GM21423 (cell line): ENCODE measurements around the gene ITGA7.
A peak's percentile ranks its signal among the peaks of the same experiment; 100 is the strongest.

Experiments used
- ATAC-seq: cut with Tn5 transposase; IDR thresholded peaks from one replicate; pipeline ENCODE4 v1.9.1; 2021; ENCODE audit warnings: mild to moderate bottlenecking, moderate library complexity; ENCODE audit not compliant: unreplicated experiment

ITGA7 gene

GRCh38 chr12:55707841-55708694 lies at the start of gene ITGA7:
ITGA7 (minus strand) TSS chr12:55707904; CDS start chr12:55707682, 222 bp downstream.
- ATAC-seq: peak; percentile 68

GRCh38 chr12:55755246-55755645 lies 47.5 kb upstream of the ITGA7 start:
- no peak for ATAC-seq

- ATAC-seq: no peak
Observed at GRCh38 chr12:55748230-55748993, 40.7 kb upstream of the ITGA7 start.

GRCh38 chr12:55746913-55747231 lies 39.2 kb upstream of the ITGA7 start:
- no peak for ATAC-seq

GRCh38 chr12:55746174-55746912 lies 38.6 kb upstream of the ITGA7 start:
- no peak for ATAC-seq

- ATAC-seq: no peak
Observed at GRCh38 chr12:55745361-55746173, 37.9 kb upstream of the ITGA7 start.

- no peak for ATAC-seq
Observed at GRCh38 chr12:55744340-55745030, 36.8 kb upstream of the ITGA7 start.

- peak; percentile 37 for ATAC-seq
Observed at GRCh38 chr12:55743406-55744339, 36.0 kb upstream of the ITGA7 start.

- ATAC-seq: peak; percentile 37
Observed at GRCh38 chr12:55742719-55743405, 35.2 kb upstream of the ITGA7 start, which contains the start of gene GDF11. GDF11 (plus strand) TSS chr12:55743122; CDS start chr12:55743317, 195 bp downstream.

- no peak for ATAC-seq
Observed at GRCh38 chr12:55741931-55742680, 34.4 kb upstream of the ITGA7 start.

GRCh38 chr12:55739025-55739378 lies 31.3 kb upstream of the ITGA7 start:
- ATAC-seq: no peak

GRCh38 chr12:55738123-55739024 lies 30.7 kb upstream of the ITGA7 start:
- peak; percentile 85 for ATAC-seq

- no peak for ATAC-seq
Observed at GRCh38 chr12:55737581-55738122, 29.9 kb upstream of the ITGA7 start.

- ATAC-seq: no peak
Observed at GRCh38 chr12:55736780-55737580, 29.3 kb upstream of the ITGA7 start.

GRCh38 chr12:55736076-55736475 lies 28.4 kb upstream of the ITGA7 start:
- no peak for ATAC-seq
